ENCODE results near the gene H2BK1.

GRCh38 chr7:151177310-151177709 lies 33.0 kb downstream of the H2BK1 start:
- TF ChIP-seq POLR2A (IDR thresholded peaks at IDR 0.05; ENCODE audit: low read depth): no peak
- no peak for TF ChIP-seq POLR2AphosphoS5 (IDR thresholded peaks at IDR 0.05)
- no peak for TF ChIP-seq CTCF (IDR thresholded peaks at IDR 0.05)

All from esophagus muscularis mucosa (tissue), 3 donors.